GM19372 (cell line): Measurements from ENCODE around the gene KNDC1.
"Not testable (repeated sequence)": the region's sequence is repeated elsewhere in the genome, so short reads cannot be mapped to it uniquely, and the experiment has no call there.

ENCODE experiments used
- ATAC-seq: cut with Tn5 transposase; IDR thresholded peaks from one replicate; pipeline ENCODE4 v1.9.1; 2021; ENCODE audit warnings: mild to moderate bottlenecking, low read depth, moderate library complexity; ENCODE audit not compliant: unreplicated experiment

The KNDC1 gene

DNA sequence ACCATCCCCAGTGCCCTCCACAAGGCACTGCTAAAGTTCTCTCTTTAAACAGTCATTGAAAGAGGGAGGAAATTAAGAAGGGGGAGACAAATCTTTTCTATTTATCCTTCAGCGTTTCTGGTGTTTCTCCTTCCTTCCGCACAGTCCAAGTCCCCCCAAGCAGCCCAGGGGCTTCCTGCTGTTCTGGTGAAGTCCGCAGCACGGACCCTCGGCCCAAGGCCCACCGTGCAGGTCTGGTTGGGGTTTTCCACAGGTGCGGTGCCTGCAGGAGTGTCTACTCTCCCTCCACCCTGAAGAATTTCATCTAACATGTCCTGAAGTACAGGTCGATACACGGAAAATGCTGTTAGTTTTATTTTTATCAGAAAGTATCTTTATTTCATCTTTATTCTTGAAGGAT lies 34.1 kb upstream of the KNDC1 start:
- no peak for ATAC-seq

DNA sequence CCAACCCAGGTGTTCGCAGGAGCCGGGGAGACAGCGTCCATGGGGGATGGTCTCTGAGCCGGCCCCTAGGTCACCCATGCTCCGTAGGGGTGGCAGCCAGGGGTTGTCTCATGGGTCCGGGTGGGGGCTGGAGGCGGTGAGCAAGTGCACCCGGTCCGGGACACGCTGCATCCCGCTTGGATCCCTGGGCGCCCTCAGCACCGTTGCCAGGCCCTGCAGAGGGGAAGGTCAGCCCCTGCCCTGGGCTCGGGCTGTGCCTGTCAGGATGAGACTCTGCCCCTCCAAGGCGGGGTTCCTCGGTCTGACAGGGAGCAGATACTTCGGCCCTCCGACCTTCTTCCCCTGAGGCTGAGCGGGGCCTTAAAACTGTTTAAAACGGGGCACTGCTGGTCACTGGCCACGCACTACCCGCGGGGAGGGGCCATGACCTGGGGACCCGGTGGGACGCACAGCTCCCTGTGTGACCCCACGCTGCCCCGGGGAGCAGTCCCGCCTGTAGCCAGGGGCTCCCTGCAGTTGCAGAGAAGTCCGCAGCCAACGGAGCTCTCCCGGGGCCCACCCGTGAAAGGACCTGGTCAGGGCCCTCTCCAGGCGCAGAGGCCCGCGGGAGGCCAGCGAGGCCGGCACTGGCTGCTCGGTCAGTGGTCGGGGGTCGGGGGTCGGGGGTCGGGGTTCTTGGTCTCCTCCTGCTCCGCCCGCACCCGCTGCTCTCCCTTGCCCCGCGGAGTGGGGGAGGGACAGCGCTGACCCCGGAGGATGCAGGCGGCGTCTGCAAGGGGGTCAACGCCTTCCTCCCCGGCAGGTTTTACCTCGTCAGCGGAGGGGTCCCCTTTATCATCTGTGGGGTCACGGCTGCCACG lies 33.4 kb upstream of the KNDC1 start:
- no peak for ATAC-seq

DNA sequence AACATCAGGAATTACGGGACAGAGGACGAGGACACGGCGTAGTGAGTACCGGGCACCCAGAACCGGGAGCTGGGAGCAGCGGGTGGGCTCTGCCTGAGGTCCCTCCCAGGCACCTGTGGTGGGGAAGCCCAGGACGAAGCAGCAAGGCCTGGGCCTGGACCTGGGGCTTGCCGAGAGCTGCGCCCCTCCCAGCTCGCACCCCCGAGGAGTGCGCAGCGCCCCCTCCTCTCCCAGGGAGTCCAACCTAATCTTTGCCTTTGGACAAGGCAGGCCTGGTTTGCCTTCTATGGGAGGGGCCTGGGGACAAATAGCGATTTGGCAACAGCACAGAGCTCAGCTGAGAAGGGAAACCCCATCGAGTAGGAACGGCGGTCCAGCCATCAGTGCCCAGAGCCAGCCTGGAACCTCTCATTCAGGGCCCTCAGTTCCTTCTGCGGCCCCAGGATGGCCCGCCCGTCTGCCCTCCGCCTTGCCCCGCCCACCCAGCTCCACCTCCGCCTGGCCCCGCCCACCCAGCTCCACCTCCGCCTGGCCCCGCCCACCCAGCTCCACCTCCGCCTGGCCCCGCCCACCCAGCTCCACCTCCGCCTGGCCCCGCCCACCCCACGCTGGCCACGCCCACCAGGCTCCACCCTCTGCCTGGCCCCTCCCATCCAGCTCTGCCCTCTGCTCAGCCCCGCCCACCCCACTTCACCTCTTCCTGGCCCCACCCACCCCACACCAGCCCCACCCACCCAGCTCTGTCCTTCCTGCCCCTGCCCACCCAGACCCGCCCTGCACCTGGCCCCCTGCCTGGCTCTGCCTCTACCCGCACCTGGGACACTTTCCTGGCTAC lies 32.5 kb upstream of the KNDC1 start:
- ATAC-seq, result no peak

DNA sequence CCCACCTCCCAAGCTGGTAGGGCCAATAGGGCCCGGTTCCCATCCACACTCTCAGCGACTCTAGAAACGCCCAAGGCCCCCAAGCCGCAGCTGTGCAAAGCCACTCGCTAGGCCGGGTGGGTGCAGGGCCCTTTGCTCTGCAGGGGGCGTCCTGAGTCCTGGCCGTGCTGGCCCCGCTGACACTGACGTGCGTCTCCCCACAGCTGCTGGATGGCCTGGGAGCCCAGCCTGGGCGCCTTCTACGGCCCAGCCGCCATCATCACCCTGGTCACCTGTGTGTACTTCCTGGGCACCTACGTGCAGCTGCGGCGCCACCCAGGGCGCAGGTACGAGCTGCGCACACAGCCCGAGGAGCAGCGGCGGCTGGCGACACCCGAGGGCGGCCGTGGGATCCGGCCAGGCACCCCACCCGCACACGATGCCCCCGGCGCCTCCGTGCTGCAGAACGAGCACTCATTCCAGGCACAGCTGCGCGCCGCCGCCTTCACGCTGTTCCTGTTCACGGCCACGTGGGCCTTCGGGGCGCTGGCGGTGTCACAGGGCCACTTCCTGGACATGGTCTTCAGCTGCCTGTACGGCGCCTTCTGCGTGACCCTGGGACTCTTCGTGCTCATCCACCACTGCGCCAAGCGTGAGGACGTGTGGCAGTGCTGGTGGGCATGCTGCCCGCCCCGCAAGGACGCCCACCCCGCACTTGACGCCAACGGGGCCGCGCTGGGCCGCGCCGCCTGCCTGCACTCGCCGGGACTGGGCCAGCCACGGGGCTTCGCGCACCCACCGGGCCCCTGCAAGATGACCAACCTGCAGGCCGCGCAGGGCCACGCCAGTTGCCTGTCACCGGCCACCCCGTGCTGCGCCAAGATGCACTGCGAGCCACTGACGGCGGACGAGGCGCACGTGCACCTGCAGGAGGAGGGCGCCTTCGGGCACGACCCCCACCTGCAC lies 31.6 kb upstream of the KNDC1 start:
- ATAC-seq, result no peak

DNA sequence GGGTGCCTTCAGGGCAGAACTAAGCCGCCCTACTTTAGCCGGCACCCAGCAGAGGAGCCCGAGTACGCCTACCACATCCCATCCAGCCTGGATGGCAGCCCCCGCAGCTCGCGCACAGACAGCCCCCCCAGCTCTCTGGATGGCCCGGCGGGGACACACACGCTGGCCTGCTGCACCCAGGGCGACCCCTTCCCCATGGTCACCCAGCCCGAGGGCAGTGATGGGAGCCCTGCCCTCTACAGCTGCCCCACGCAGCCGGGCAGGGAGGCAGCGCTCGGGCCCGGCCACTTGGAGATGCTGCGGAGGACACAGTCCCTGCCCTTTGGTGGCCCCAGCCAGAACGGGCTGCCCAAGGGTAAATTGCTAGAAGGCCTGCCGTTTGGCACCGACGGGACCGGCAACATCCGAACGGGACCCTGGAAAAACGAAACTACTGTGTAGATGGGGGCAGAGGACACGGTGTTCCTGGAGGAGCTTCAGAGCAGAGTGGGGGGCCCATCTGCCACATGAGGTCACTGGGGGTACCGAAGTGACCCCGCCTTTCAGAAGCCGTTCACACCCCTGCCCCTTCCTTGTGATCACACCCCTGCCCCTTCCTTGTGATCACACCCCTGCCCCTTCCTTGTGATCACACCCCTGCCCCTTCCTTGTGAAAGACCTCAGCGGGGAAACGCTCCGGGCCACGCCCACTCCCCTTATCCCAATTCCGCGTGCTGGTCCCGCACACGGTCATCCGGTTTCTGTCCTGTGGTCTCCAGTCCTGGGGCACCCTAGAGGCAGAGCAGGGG lies 30.8 kb upstream of the KNDC1 start:
- ATAC-seq, result no peak

DNA sequence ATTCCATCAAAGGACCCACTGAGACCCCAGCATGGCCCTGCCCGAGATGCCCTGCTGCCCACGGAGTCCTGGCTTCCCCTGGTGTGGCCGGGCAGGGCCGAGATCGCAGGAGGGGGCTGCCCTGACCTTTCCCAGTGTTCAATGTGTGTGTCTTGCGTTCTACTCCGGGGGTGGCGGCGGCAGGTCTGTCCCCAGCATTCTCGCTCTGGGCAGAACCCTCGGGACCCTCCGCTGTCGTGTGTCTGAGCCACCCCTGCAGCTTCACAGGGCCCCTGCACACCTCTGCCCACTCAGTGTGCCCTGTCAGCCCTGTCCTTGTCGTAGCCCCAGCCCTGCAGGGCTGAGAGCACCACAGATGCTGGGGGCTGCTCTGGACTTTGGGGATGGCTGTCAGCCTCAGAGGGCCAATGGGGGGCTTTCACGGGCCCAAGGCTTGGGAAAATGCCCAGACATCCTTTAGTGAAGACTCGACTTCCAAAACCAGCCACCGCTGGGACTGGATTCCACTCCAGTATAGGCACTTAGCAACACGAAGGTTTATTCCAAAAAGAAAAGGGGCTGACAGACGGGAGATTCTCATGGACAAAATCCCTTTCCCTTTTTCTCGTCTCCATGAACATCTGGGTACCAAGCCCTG lies 30.0 kb upstream of the KNDC1 start:
- ATAC-seq, result no peak

DNA sequence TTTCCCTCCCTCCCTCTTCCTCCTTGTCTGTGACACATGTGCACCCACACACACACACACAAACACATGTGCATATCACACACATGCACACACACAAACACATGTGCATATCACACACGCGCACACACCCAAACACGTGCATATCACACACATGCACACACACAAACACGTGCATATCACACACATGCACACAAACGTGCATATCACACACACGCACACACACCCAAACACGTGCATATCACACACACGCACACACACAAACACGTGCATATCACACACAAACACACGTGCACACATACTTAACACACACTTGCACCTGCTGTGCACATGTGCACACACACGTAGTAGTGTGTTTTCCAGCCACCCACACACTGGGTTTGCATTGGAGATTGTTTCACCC lies 29.4 kb upstream of the KNDC1 start:
- ATAC-seq, result no peak

DNA sequence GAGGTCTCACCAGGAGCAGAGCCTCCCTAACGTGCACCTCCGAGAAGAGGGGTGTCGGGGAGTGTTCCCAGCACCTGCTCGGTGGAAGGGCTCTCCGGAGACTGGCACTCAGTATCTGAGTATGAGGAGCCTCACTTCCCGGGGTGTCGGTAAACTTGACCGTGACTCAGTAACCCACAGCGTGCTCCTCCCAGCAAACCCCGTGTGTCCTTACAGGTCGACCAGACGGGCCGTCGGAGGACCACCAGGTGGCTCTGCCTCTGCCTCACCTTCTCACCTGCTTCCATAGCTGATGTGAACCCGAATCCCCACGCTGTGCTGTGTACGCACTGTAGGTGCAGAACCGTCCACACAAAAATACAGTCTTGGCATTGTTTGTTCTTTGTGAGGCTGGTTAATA lies 29.0 kb upstream of the KNDC1 start:
- no peak for ATAC-seq

DNA sequence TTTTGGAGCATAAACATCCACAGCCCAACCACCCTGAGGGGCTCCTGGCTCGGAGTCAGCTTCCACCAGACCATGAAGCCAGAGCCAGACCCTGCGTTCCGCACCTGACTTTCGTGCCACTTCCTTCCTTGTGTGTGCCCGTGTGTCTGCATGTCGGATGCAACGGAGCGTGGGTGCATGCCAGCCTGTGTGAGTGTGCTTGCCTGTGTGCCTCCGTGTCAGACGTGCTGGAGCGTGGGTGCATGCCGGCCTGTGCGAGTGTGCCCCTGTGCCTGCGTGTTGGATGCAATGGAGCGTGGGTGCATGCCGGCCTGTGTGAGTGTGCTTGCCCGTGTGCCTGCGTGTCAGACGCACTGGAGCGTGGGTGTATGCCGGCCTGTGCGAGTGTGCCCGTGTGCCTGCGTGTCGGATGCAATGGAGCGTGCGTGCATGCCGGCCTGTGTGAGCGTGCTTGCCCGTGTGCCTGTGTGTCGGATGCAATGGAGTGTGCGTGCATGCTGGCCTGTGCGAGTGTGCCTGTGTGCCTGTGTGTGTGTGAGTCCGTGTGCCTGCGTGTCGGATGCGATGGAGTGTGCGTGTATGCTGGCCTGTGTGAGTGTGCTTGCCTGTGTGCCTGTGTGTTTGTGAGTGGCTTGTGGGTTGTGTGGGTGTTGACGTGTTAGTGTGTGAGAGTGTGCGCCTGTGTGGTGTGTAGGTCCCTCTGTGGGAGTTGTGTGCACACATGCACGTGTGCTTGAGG lies 28.1 kb upstream of the KNDC1 start:
- ATAC-seq, result no peak

DNA sequence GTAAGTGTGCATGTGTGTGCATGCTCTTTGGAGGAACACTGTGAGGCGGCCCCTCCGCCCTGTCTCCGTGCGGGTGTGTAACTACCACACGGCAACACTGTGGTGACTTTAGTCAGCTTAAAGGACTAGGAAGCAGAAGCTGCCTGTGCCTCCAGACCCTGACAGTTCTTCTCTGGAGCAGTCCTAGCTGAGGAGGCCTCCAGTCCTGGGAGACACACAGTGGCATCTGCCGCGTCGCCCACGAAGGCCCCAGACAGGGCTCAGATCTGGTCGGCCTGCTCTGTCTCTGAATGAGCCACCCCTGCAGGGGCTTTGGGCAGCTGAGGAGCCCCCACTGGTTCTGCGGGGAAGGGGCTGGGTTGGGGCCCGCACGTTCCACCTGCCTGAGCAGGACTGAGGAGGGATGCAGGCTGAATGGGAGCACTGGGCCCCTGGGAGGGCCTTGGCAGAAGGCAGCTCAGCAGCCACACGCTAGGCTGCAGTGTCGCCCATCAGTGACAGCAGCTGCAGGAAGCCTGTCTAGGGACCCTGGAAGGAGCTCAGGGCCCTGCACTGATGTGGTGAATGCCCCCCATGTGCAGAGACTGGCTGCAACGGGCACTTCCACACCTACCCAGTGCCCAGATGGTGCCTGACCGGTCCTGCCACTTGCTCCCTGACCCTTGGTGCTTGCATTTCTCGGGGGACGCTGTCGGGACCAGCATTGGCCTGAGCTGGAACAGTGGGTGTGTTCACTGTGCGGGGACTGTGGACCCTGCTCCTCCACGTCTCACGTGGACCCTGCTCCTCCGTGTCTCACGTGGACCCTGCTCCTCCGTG lies 27.3 kb upstream of the KNDC1 start:
- no peak for ATAC-seq

DNA sequence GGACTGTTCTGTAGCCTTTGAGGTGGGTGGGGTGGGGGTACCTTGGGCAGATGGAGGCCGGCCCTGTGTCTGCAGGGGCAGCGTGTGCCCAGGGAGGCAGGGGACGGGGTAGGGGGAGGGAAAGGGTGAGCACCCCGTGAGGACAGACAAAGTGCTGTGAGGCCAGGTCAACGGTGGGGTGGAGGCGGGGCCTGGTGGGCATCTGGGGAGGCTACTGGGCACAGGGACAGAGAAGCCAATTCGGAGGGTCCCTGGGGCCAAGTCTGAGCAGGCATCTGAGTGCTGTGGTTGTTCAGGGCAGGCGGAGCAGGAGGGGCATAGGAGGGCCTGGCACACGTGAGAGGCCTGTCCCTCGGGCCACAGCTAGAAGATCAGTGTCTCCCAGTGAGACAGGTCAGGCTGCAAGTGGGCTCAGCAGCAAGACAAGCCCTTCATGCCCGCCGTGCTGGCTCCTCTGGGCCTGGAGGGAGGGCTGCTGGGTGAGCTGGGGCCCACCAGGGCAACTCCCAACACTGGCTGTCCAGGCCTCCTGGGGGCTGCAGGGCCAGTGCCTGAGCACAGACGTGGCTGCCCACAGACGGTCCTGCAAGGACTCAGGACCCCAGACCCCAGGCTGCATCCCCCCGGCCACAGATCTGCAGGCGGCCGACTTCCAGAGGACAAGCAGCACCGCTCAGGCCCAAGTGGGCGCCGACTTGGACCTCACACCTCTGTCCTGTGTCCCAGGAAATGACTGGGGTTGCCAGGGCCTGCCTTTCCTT lies 26.4 kb upstream of the KNDC1 start:
- no peak for ATAC-seq

DNA sequence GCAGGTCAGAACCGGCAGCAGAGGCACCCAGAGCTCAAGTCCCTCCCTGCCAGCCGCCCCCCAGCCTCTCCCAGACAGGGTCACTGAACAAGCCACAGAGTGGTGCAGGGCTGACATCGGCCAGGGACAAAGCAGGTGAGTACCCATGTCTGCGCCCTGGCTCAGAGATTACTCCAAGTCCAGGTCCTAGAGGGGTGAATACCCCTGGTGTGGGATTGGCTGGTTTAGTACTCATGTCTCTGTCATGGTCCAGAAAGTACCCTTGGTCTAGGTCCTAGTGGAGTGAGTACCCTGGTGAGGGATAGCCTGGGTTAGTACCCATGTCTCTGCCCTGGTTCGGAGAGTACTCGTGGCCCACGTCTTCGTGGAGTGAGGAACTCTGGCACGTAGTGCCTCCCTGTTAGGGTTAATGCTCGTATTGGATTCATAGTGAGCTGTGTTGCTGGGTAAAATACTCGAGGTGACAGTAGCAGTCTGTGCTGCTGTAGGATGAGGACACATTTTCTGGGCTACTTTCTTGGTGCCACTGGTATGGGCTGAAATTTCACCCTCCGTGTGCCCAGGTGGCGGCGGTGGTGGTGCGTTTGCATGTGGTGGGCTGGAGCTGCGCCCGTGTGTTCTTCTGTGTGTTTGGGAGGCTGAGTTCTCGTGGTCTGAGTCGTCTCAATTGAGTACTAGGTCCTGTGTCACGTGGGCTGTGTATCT lies 25.5 kb upstream of the KNDC1 start:
- ATAC-seq, result no peak

DNA sequence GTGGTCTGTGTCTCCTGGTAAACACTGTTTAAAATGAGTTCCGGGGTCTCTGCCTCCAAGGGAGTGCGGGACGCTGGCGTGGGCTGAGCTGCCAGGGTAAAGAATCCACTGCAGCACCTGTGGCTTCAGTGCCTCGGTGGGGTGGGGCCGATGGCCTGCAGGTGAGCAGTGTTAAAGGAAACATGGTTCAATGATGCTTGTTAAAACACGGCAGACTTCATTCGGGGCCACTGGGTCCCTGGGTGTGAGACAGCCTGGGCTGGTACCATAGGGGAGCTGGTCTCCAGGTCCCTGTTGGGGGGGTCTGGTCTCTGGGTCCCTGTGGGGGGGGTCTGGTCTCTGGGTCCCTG lies 24.9 kb upstream of the KNDC1 start:
- no peak for ATAC-seq

DNA sequence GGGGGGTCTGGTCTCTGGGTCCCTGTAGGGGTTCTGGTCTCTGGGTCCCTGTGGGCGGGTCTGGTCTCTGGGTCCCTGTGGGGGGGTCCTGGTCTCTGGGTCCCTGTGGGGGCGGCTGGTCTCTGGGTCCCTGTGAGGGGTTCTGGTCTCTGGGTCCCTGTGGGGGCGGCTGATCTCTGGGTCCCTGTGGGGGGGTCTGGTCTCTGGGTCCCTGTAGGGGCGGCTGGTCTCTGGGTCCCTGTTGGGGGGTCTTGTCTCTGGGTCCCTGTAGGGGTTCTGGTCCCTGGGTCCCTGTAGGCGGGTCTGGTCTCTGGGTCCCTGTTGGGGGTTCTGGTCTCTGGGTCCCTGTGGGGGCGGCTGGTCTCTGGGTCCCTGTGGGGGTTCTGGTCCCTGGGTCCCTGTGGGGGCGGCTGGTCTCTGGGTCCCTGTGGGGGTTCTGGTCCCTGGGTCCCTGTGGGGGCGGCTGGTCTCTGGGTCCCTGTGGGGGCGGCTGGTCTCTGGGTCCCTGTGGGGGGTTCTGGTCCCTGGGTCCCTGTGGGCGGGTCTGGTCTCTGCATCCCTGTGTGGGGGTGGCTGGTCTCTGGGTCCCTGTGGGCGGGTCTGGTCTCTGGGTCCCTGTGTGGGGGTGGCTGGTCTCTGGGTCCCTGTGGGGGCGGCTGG lies 22.4 kb upstream of the KNDC1 start:
- not testable (repeated sequence) for ATAC-seq

DNA sequence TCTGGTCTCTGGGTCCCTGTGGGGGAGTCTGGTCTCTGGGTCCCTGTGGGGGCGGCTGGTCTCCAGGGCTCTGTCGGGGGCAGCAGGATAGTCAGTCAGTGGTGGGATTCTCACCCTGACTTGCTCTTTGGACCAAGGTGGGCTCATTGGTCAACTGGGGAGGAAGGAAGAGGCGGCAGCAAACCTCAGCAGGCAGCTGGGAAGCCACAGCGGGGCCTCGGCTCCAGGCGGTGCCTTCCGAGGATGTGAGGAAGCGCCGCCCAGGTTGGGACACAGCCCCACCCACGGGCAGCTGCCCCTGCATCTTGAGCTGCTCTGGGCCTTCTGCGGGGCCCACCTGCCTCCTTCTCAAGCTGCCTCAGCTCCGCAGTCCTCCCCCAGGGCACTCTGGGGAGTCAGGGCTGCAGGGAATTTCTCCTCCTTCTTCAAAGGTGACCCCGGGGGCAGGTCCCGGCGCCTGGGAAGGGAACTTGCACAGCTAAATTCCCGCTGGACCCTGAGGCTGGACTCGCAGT lies 20.4 kb upstream of the KNDC1 start:
- no peak for ATAC-seq
